Raji (cell line): ENCODE results near the gene ZFHX3.

ENCODE experiments used
- POLR2A ChIP-seq: IDR thresholded peaks from 2 replicates; pipeline ENCODE4 v1.6.1; 2011; ENCODE audit warnings: low read depth, low read length, control low read depth; ENCODE audit not compliant: insufficient read depth

Gene ZFHX3

GRCh38 chr16:72825912-72826621, 221.9 kb downstream of the ZFHX3 start:
- no peak for TF ChIP-seq POLR2A

- no peak for TF ChIP-seq POLR2A
Measured at GRCh38 chr16:72824761-72825160, 223.2 kb downstream of the ZFHX3 start.

DNA sequence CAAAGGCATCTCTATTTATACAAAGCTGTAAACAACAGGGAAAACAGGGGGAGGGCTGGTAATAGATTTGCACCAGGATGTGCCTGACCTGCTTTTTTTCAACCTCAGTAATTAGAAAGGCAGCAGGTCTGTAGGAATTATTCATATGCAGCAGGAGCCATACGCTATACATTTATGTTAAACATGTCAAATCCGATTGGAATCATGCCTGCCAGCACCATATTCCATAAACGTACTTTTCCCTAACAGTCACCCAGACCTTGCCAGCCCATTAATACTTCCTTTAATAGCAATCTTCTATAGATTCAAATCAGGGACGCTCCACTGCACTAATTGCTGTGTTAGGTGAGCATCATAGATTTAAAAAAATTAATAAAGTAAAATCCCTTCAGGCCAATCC, 223.9 kb downstream of the ZFHX3 start:
- TF ChIP-seq POLR2A: no peak

- TF ChIP-seq POLR2A: no peak
Measured at GRCh38 chr16:72821185-72821950, 226.6 kb downstream of the ZFHX3 start.

DNA sequence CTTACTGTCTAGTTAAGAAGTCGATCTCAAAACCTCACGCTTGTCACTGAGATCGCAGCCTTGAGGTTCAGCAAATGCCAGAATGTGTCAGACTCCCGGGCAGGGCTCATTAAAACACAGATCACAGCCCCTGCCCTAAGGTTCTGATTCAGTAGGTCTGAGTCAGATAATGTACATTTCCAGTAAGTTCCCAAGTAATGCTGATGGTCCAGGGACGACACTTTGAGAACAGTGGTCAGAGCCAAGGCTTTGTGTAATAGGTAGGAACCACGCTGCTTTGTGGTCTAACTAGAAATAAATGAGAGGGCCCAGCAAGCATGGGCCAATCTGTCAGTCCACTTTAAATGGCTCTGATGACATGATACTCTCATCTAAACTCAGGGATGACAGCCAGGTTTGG, 228.6 kb downstream of the ZFHX3 start:
- no peak for TF ChIP-seq POLR2A

- no peak for TF ChIP-seq POLR2A
Measured at GRCh38 chr16:72818236-72818845, 229.6 kb downstream of the ZFHX3 start.

DNA sequence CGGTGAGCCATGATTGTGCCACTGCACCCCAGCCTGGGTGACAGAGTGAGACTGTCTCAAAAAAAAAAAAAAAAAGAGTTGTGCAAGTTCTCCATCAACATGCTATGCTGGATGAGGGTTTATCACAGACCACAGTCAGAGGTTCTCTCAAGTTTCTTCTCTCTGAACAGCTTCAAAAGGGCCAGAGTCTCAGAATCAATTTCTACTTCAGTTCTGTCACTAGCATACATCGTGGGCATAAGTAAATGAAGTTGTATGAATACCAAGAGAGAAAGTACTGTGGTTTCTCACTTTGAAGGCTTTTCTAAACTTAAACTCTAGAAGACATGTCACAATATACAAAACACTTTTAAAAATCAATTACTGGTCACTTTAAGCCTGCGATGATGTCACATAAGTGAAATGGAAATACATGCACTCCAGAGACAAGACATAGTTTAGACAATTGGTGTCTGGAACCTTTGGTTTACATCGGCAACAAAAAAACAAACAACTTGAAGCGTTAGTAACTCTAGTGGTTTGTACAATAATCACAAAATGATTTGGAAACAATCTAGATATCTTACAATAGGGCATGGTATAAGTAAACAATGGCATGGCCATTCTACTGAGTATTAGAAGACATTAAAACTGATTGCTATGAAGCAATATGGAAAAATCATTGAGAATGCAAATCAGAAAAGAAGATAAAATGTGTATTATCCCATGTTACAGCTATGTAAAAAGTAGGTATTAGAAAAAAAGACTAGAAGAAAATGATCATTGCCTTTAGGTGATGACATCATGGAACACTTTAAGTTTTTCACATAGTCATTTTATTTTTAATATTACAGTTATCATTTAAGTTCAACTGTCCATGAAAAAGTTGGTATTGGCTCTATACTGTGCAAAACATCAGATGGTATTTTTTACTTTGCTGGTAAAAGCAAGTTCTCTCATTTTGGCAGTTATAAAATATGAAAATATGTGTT, 232.3 kb downstream of the ZFHX3 start:
- no peak for TF ChIP-seq POLR2A

- TF ChIP-seq POLR2A: no peak
Measured at GRCh38 chr16:72814226-72814625, 233.7 kb downstream of the ZFHX3 start.

DNA sequence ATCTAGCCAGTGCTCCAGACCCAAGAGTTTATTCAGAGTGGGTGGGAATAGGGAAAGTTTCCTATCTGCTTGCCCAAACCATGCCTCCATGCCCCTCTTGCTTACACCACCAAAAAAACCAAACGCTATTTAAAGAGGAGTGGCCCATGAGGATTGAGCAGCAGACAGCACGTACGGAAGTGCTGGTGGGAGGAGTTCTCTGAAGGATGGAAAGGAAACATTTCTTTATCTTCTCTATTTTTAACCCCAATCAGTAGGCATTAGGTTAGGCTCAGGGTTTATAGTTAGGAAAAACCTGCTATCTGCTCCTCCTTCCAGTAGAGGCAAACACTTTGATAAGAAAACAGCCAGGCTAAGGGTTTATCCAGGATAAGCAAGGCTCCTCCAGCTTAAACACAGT, 235.3 kb downstream of the ZFHX3 start:
- no peak for TF ChIP-seq POLR2A

DNA sequence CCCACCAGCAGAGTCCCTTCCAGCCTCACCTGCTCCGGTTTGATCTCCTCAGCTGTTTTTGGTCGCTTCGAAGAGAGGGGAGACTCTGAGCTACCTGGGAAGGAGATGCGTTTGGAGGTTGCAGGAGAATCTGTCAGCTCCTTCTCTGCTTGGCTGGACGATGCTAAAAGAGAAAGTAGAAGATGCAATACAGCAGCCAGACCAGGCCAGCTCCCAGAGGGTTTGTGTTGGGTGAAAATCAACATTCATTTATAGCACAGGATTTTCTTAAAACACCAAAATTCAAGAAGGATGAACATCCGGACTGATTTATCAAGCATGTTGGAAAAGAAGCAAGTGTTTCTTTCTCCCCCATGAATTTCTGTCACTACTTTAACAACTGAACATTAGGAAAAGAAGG, 236.1 kb downstream of the ZFHX3 start:
- TF ChIP-seq POLR2A: no peak

- no peak for TF ChIP-seq POLR2A
Measured at GRCh38 chr16:72811188-72811720, 236.7 kb downstream of the ZFHX3 start.

GRCh38 chr16:72810480-72810879, 237.4 kb downstream of the ZFHX3 start:
- TF ChIP-seq POLR2A: no peak

- TF ChIP-seq POLR2A: no peak
Measured at GRCh38 chr16:72809446-72809845, 238.5 kb downstream of the ZFHX3 start.

DNA sequence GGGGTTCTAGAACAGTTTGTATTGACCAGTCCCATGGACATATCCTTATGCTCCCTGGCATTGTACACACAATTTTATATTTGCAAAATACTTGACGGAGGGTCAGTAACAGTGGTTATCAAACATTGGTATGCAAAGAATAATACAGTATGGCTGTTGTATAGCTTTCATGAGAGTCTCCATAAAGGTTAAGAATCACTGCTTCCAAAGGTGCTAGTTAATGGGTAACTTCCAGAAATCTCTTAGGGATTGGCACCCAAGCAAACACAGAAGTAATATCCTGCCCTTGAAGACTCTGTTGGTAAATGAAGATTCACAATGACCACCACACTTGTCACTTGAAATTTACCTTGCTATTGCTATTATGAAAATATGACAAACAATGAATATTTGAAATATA, 239.2 kb downstream of the ZFHX3 start:
- no peak for TF ChIP-seq POLR2A

- TF ChIP-seq POLR2A: no peak
Measured at GRCh38 chr16:72807245-72807644, 240.7 kb downstream of the ZFHX3 start.
